SKM-1 (cell line): ENCODE results near the gene SAG.
"Not testable (repeated sequence)": the region's sequence is repeated elsewhere in the genome, so short reads cannot be mapped to it uniquely, and the experiment has no call there.

Experiments
- DNase-seq: peaks from one replicate; lab custom pipeline; 2025; ENCODE audit not compliant: unreplicated experiment; lab: John Stamatoyannopoulos, UW

Gene SAG

GRCh38 chr2:233354500-233354924 is 46.9 kb downstream of the SAG start:
- no peak for DNase-seq

DNA sequence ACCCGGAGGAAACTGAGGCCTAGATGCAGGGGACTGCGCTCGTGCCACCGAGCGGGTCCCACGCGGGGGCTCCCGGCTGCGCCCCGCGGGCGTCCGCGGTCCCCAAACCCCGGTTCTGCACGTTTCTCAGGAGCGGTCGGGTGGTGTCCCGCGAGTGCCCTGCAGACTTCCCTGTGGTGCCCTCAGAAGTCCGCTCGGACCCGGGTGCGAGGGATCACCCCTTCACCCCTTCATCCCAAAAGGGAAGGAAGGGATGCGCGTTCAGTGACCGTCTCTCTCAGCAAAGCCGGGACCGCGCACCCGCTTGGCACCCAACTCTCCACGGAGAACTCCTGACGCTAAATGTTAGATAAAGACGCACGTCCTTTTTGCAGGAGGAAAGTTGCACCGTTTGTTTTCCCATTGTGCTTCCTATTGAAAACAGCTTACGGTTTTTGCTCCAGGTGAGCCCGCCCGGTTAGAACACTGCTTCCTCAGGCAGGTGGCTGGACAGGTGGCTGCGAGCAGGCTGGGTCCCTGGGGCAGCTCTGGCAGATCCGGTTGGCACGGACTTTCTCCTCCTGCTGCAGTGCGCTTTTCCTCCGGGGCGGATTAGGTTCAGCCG is 47.5 kb downstream of the SAG start:
- no peak for DNase-seq

GRCh38 chr2:233355916-233356315 is 48.3 kb downstream of the SAG start:
- no peak for DNase-seq

- DNase-seq: no peak
These were observed 49.1 kb downstream of the SAG start for GRCh38 chr2:233356546-233357308.

GRCh38 chr2:233358335-233358734 is 50.7 kb downstream of the SAG start:
- no peak for DNase-seq

GRCh38 chr2:233358947-233359346 is 51.3 kb downstream of the SAG start:
- no peak for DNase-seq

GRCh38 chr2:233359823-233360222 is 52.2 kb downstream of the SAG start:
- no peak for DNase-seq

DNA sequence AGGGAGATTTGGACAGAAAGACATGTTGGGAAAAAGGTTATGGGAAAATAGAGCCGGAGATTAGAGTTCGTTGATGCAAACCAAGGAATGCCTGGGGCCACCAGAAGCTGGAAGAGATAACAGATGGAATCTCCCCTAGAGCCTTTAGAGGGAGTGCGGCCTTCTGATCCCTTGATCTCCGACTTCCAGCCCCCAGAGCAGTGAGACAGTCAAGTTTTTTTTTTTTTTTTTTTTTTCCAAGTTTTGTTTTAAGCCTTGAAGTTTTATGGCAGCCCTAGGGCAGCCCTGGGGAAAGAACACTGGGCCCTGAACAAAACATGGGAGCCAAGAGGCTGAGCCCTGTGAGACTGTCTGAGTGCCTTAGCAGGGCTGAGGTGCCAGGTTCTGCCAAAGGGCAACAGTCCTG is 53.2 kb downstream of the SAG start:
- no peak for DNase-seq

GRCh38 chr2:233361297-233361696 is 53.7 kb downstream of the SAG start:
- DNase-seq: no peak

DNA sequence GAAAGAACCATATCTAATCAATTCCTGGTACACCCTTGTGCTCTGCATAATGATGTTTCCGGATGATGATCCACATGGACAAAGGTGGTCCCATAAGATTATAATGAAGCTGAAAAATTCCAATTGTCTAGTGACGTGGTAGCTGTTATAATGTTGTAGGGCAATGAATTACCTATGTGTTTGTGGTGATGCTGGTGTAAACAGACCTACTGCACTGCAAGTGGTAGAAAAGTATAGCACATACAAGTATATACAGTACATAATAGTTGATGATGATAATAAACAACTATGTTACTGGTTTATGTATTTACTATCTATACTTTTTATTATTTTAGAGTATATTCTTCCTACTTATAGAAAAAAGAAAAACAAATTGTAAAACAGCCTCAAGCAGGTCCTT is 55.1 kb downstream of the SAG start:
- DNase-seq: no peak

DNA sequence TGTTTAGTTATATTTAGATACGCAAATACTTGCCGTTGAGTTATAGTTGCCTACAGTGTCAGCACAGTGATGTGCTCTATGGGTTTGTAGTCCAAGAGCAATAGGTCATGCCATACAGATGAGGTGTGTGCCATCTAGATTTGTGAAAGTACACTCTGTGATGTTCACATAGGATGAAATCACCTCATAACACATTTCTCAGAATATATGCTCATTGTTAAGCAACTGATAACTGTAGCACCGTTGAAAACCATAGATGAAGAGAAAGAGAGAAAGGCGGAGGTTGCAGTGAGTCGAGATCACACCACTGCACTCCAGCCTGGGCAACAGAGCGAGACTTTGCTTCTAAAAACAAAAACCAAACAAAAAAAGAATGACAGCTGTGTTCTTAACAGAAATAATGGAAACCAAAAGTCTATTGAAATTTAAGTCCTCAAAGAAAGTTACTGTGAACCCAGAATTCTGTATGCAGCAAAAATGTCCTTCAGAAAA is 56.2 kb downstream of the SAG start:
- no peak for DNase-seq

DNA sequence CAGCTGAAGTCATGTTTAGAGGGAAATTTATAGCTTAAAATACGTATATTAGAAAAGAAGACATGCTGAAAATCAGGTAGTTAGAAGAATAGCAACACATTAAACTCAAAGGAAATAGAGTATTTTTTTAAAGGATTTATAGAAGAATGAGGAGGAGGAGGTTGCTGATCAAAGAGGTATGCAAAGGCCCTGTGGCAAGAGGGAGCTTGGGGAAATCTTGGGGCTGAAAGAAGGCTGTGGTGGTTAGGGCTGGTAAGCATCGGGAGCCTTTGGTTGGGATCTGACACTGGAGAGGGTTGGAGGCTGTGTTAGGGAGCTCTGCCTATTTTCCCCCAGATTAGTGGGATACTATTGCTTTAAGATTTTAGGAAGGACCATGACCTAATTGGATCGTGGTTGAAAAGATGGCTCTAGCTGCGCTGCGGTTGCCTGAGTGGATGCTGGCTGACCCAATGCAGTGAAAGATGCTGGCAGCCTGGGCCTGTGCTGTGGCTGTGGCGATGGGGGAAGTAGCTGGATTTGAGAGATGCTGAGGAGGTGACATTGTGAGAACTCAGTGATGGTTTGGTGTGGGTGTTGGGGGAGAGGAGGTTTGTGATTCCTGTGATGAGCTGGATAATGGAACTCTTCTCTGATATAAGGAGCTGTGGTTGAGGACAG is 58.4 kb downstream of the SAG start:
- no peak for DNase-seq

DNA sequence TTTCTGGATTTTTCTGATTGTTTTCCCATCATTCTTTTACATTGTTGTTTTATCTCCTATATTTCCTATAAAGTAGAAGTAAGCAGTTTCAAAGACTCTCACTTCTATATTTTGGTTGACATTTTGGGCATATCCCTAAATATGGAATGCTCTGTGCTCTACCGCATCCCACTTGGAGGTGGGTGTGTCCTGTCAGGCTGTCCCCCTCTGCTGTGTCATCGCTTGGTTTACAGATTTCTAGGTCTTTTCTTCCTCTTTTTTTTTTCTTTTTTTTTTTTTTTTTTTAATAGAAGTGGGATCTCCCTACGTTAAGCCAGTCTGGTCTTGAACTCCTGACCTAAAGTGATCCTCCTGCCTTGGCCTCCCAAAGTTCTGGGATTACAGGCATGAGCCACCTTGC is 60.0 kb downstream of the SAG start:
- no peak for DNase-seq

GRCh38 chr2:233368756-233369155 is 61.1 kb downstream of the SAG start:
- no peak for DNase-seq

DNA sequence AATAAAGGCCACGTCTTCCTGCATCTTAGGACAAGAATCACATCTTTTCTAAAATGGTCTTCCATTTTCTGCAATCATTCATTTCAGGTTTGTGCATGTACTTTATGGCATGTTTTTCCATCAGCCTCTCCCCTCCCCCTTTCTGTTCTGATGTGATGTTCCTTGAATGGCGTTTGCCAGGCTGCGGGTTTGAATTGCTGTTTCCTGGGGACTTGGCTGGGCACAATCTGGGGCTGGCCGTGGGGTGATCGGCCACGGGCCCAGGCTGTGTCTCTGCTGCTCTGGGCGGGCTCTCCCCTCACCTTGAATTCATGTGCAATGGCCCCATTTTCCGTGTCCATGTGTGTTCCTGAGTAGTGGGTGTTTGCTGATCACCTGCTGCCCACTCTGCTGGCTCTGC is 61.8 kb downstream of the SAG start:
- DNase-seq: no peak

DNA sequence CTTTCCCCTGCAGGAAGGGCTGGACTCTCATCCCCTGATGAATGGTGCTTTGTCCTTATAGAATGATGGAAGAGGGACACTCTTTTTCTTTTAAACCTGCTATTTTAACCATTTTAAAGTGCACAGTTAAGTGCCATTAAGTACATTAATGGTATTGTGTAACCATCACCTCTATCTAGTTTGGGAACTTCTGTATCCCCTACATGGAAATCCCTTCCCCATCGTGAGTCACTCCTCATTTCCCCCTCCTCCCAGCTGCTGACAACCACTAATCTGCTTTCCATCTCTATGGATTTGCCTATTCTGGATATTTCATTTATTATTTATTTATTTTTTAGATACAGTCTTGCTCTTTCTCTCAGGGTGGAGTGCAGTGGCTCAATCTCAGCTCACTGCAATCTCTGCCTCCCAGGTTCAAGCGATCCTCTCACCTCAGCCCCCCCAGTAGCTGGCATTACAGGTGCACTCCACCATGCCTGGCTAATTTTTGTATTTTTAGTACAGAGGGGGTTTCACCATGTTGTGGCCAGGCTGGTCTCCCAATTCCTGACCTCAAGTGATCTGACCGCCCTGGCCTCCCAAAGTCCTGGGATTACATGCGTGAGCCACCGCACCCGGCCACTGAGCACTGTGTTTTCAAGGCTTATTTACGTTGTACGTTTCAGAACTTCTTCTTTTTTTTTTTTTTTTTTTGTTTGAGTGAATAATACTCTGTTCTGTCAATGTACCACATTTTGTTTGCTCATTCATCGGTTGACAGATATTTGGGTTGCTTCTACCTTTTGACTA is 62.5 kb downstream of the SAG start:
- no peak for DNase-seq

GRCh38 chr2:233371641-233372040 is 64.0 kb downstream of the SAG start:
- DNase-seq: no peak

GRCh38 chr2:233372855-233373254 is 65.2 kb downstream of the SAG start:
- no peak for DNase-seq

DNA sequence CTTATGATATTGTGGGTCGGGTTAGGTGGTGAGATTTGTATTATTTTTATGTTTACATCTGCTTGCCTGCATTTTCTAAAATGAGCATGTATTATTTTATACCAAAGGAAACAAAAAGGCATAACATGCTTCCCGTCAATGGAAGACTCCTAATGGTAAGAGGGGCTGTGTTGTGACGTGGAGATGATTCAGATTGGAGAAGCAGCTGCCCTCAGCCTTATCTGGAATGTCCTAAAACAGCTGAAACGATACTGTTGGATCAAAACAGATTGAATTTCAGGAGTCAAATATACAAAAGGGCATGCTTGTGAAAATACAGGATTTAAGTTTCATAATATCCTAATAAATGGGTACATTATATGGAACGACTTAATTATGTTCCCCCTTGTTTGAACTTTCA is 65.7 kb downstream of the SAG start:
- DNase-seq: no peak

GRCh38 chr2:233374776-233375175 is 67.2 kb downstream of the SAG start:
- not testable (repeated sequence) for DNase-seq
